Mesendoderm (in vitro differentiated cells): ENCODE data around the gene KRIT1.

Experiments used
- DNase-seq: peaks from one replicate; pipeline ENCODE4 v3.0.0; 2013
- H2AK5ac ChIP-seq: 2 replicates; pipeline ENCODE4 v1.6.1; 2013; ENCODE audit warnings: low read length, inconsistent platforms
- H2BK120ac ChIP-seq: 2 replicates; pipeline ENCODE4 v1.6.1; 2013; ENCODE audit warnings: low read depth, mild to moderate bottlenecking, low read length, moderate library complexity, mixed read lengths
- H2BK15ac ChIP-seq: replicated peaks from 2 replicates; pipeline ENCODE4 v1.6.1; 2013; ENCODE audit warnings: low read depth, mild to moderate bottlenecking, moderate library complexity
- H2BK5ac ChIP-seq: 2 replicates; pipeline ENCODE4 v1.6.1; 2013; ENCODE audit warnings: low read length, inconsistent platforms
- H3K18ac ChIP-seq: 2 replicates; pipeline ENCODE4 v1.6.1; 2013; ENCODE audit warnings: mild to moderate bottlenecking, low read length, mixed read lengths
- H3K23ac ChIP-seq: one replicate; pipeline ENCODE4 v1.6.1; 2013; ENCODE audit warnings: low read length
- H3K27ac ChIP-seq: 2 replicates; pipeline ENCODE4 v1.5.1; 2013; ENCODE audit warnings: low read depth, mild to moderate bottlenecking, inconsistent platforms, low read length, moderate library complexity
- H3K27me3 ChIP-seq: 2 replicates; pipeline ENCODE4 v1.6.1; 2013; ENCODE audit warnings: low read length, control low read depth, mild to moderate bottlenecking, inconsistent platforms; ENCODE audit not compliant: insufficient read depth, poor library complexity
- H3K36me3 ChIP-seq: 2 replicates; pipeline ENCODE4 v1.6.1; 2013; ENCODE audit warnings: low read length, inconsistent platforms; ENCODE audit not compliant: control insufficient read depth, insufficient read depth
- H3K4ac ChIP-seq: one replicate; pipeline ENCODE4 v1.6.1; 2013; ENCODE audit warnings: low read depth, mild to moderate bottlenecking, low read length, moderate library complexity
- H3K4me1 ChIP-seq: 2 replicates; pipeline ENCODE4 v1.6.1; 2013; ENCODE audit warnings: low read depth, low read length, inconsistent platforms; ENCODE audit not compliant: control insufficient read depth
- H3K4me2 ChIP-seq: 2 replicates; pipeline ENCODE4 v1.6.1; 2013; ENCODE audit warnings: low read length
- H3K4me3 ChIP-seq: 2 replicates; pipeline ENCODE4 v1.5.1; 2013; ENCODE audit warnings: mild to moderate bottlenecking, low read length
- H3K56ac ChIP-seq: one replicate; pipeline ENCODE4 v1.6.1; 2013; ENCODE audit warnings: low read length
- H3K79me1 ChIP-seq: 2 replicates; pipeline ENCODE4 v1.6.1; 2013; ENCODE audit warnings: low read length, inconsistent platforms
- H3K79me2 ChIP-seq: 2 replicates; pipeline ENCODE4 v1.6.1; 2013; ENCODE audit warnings: mild to moderate bottlenecking, low read length; ENCODE audit not compliant: control insufficient read depth, insufficient read depth
- H3K9ac ChIP-seq: 2 replicates; pipeline ENCODE4 v1.6.1; 2013; ENCODE audit warnings: low read length, inconsistent platforms
- H4K5ac ChIP-seq: one replicate; pipeline ENCODE4 v1.6.1; 2013; ENCODE audit warnings: low read length
- H4K8ac ChIP-seq: one replicate; pipeline ENCODE4 v1.6.1; 2013; ENCODE audit warnings: low read depth, mild to moderate bottlenecking, control low read depth, low read length, moderate library complexity
- WGBS: extraction: QIAGEN DNeasy Blood & Tissue Kit; methylation state at CpG from one replicate; pipeline ENCODE4 v1.1.7; 2013; ENCODE audit warnings: low lambda C conversion rate, missing lambda C conversion rate; ENCODE audit not compliant: insufficient coverage; ENCODE audit errors: extremely low coverage; 5-methylcytosine and 5-hydroxymethylcytosine counted together

The KRIT1 gene

DNA sequence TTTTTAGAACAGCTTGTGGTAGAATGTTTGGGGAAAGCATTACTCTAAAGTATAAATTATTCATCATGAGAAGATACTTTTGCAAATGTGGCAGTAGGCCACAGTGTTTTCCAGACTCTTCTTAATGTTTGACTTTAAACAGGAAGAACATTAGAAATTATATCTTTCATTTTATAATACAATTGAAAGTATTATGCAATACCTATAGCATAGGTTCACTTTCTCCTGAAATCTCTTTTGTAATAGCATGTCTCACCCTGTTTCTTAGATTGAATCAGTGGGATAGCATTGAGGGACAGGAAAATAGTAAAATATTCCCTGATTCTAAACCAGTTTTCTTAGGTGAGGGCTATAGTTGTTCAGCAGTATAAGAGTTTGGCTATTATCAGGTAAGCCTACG lies 23.2 kb upstream of the KRIT1 start:
- Histone ChIP-seq H3K4ac (no peak overlapping the region), H3K27ac (no peak overlapping the region), H3K79me2 (peaks cover 2% of the 10 kb centered on the region), H3K36me3 (no peaks in the 10 kb centered on the region), H2AK5ac (no peak overlapping the region), H3K79me1 (peaks cover 7% of the 10 kb centered on the region), H3K4me2 (no peak overlapping the region), H3K27me3 (no peaks in the 10 kb centered on the region), H3K9ac (no peak overlapping the region), H3K56ac (no peak overlapping the region), H3K23ac (no peak overlapping the region), H3K4me1 (no peaks in the 10 kb centered on the region), H3K18ac (no peak overlapping the region), H4K5ac (no peak overlapping the region), H2BK120ac (no peak overlapping the region), H2BK15ac (no peak overlapping the region), H4K8ac (no peak overlapping the region), H2BK5ac (no peak overlapping the region), H3K4me3 (no peak overlapping the region)
- no peak for DNase-seq
- no CpG with 5 or more reads among the region's 1 CpG for WGBS

GRCh38 chr7:92266415-92267241 lies 20.9 kb upstream of the KRIT1 start:
- Histone ChIP-seq H3K23ac (no peak overlapping the region), H3K9ac (no peak overlapping the region), H3K79me1 (peaks cover 7% of the 10 kb centered on the region), H4K8ac (no peak overlapping the region), H2BK5ac (no peak overlapping the region), H3K4ac (no peak overlapping the region), H3K4me2 (no peak overlapping the region), H3K36me3 (no peaks in the 10 kb centered on the region), H2AK5ac (no peak overlapping the region), H3K27ac (no peak overlapping the region), H3K56ac (no peak overlapping the region), H3K79me2 (peaks cover 2% of the 10 kb centered on the region), H3K4me1 (no peaks in the 10 kb centered on the region), H2BK120ac (no peak overlapping the region), H3K4me3 (no peak overlapping the region), H3K27me3 (no peaks in the 10 kb centered on the region), H2BK15ac (no peak overlapping the region), H3K18ac (no peak overlapping the region), H4K5ac (no peak overlapping the region)
- no peak for DNase-seq
- no CpG with 5 or more reads among the region's 5 CpGs for WGBS

DNA sequence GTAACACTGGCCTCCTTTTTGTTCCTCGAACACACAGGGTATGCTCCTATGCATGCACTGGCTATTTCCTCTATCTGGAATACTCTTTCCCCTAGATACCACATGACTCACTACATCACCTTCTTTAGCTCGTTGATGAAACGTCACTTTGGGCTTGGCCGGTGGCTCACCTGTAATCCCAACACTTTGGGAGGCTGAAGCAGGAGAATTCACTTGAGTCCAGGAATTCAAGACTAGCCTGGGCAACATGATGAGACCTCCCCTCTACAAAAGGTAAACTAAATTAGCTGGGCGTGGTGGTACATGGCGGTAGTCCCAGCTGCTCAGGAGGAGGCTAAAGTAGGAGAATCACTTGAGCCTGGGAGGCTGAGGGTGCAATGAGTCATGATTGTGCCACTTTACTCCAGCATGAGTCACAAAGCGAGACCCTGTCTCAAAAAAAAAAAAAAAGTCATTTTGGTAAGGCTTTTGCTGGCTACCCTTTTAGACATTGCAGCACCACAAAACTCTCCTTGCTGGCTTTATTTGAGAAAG lies 14.6 kb upstream of the KRIT1 start:
- no peaks in the 10 kb centered on the region for H3K4me1 ChIP-seq
- H2BK5ac ChIP-seq, result no peak overlapping the region
- no CpG with 5 or more reads among the region's 7 CpGs for WGBS
- H3K79me1 ChIP-seq, result peaks cover 16% of the 10 kb centered on the region
- H3K18ac ChIP-seq, result no peak overlapping the region
- H3K4me3 ChIP-seq, result no peak overlapping the region
- no peaks in the 10 kb centered on the region for H3K36me3 ChIP-seq
- H3K27me3 ChIP-seq, result no peaks in the 10 kb centered on the region
- H3K4ac ChIP-seq, result no peak overlapping the region
- H2AK5ac ChIP-seq, result no peak overlapping the region
- no peak overlapping the region for H2BK120ac ChIP-seq
- H3K27ac ChIP-seq, result no peak overlapping the region
- H3K9ac ChIP-seq, result no peak overlapping the region
- no peak overlapping the region for H3K56ac ChIP-seq
- peak; percentile 33 for DNase-seq
- H3K4me2 ChIP-seq, result no peak overlapping the region
- peaks cover 12% of the 10 kb centered on the region for H3K79me2 ChIP-seq
- no peak overlapping the region for H2BK15ac ChIP-seq
- H3K23ac ChIP-seq, result no peak overlapping the region
- H4K8ac ChIP-seq, result no peak overlapping the region
- no peak overlapping the region for H4K5ac ChIP-seq

DNA sequence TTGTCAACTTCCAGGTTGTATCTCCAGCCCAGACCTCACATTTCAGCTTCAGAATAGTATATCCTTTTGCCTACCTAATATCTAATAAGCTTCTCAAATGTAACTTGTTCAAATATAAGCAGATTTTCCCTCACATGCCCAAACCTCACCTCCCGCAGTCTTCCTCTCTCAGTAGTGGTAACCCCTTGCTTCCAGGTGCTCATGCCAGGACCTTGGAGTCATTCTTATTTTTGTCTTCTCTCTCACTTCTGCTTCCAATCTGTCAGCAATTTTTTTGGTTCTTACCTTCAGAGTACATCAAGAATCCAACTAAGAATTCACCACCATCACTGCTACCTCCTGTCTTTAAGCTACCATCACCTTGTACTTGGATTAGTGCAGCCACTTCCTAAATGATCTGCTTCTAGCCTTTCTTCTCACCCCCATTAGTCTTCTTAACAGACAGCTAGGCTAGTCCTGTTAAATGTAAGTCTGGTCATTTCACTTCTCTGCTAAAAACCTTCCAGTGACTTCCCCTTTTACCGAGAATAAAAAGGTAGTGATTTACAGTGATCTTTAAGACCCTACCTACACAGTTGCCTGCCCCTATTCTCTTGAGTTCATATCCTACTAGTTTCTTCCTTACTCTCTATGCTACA lies 14.0 kb upstream of the KRIT1 start:
- no peak overlapping the region for H2BK120ac ChIP-seq
- H3K4ac ChIP-seq, result no peak overlapping the region
- H2BK15ac ChIP-seq, result no peak overlapping the region
- no peak overlapping the region for H3K56ac ChIP-seq
- peaks cover 13% of the 10 kb centered on the region for H3K79me2 ChIP-seq
- no CpG with 5 or more reads among the region's 2 CpGs for WGBS
- no peak for DNase-seq
- H3K27me3 ChIP-seq, result no peaks in the 10 kb centered on the region
- no peak overlapping the region for H3K4me3 ChIP-seq
- no peak overlapping the region for H3K4me2 ChIP-seq
- H4K5ac ChIP-seq, result no peak overlapping the region
- H2BK5ac ChIP-seq, result no peak overlapping the region
- H2AK5ac ChIP-seq, result no peak overlapping the region
- H3K36me3 ChIP-seq, result no peaks in the 10 kb centered on the region
- H3K79me1 ChIP-seq, result peaks cover 15% of the 10 kb centered on the region
- H3K27ac ChIP-seq, result no peak overlapping the region
- H4K8ac ChIP-seq, result no peak overlapping the region
- H3K23ac ChIP-seq, result no peak overlapping the region
- no peak overlapping the region for H3K18ac ChIP-seq
- no peaks in the 10 kb centered on the region for H3K4me1 ChIP-seq
- H3K9ac ChIP-seq, result no peak overlapping the region

- WGBS, result no CpG with 5 or more reads among the region's 4 CpGs
- Histone ChIP-seq H3K27me3 (no peaks in the 10 kb centered on the region), H3K79me1 (peaks cover 15% of the 10 kb centered on the region), H3K36me3 (no peaks in the 10 kb centered on the region), H2BK15ac (no peak overlapping the region), H3K79me2 (peaks cover 13% of the 10 kb centered on the region), H3K4me2 (no peak overlapping the region), H3K18ac (no peak overlapping the region), H4K5ac (no peak overlapping the region), H2AK5ac (no peak overlapping the region), H3K4me1 (no peaks in the 10 kb centered on the region), H3K4ac (no peak overlapping the region), H3K4me3 (no peak overlapping the region), H3K9ac (no peak overlapping the region), H2BK5ac (no peak overlapping the region), H2BK120ac (no peak overlapping the region), H3K23ac (no peak overlapping the region), H3K27ac (no peak overlapping the region), H4K8ac (no peak overlapping the region), H3K56ac (no peak overlapping the region)
- DNase-seq, result no peak
These were observed 13.3 kb upstream of the KRIT1 start for GRCh38 chr7:92259062-92259461.
